GM18867 (cell line): ENCODE data around the gene SP5.
"Not testable (repeated sequence)": the region's sequence is repeated elsewhere in the genome, so short reads cannot be mapped to it uniquely, and the experiment has no call there.

Experiments
- ATAC-seq: cut with Tn5 transposase; IDR thresholded peaks from one replicate; pipeline ENCODE4 v1.9.1; 2021; ENCODE audit warnings: mild to moderate bottlenecking, moderate library complexity; ENCODE audit not compliant: unreplicated experiment

The SP5 gene

DNA sequence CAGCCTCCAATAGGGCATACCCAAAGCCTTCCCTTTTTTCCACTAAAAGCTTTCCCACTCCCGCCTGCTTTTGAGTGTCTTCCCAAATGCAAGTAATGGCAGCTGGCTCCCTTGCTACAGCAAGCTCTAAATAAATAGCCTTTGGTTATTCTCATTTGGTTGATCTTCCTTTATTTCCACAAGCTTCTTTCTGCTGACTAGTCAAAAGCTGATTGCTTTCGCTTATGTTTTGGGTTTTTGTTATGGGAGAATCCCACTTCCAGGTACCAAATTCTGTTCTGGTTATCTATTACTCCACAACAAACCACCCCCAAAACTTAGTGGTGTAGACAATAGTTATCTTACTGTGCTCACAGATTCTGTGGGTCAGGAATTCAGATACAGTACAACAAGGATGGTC is 22.3 kb downstream of the SP5 start:
- ATAC-seq = no peak

DNA sequence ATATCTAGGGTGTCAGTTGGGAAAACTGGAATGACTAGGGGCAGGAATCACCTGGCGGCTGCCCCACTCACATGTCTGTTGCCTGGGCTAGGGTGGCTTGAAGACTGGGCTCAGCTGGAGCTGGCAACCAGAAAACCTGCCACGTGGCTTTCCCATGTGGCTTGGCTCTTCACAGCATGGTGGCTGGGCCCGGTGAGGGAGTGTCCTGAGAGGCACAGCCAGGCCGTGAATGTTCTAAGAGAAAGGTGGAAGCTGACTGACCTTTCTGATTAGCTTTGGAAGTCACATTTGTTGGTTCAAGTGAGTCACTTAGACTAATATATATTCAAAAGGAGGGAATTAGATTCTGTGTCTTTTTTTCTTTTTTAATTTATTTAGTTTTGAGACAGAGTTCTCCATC is 22.7 kb downstream of the SP5 start:
- no peak for ATAC-seq

DNA sequence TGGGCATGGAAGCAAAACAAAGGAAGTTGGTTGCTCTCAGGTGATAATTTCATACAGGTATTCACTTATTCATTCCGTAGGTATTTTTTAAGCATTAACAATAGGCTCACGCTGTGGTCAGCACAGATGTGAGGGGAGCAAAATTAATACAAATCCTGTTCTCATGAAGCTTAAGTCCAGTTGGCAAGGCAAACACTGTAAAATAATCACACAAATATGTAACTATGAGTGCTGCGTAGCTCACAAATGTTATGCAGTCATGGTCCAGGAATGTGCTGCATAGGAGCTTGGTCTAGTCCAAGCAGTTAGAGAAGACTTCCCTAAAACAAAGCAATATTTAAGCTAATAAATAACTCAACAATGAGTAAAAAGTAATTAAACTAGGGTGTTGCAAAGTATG is 23.9 kb downstream of the SP5 start:
- ATAC-seq = no peak

DNA sequence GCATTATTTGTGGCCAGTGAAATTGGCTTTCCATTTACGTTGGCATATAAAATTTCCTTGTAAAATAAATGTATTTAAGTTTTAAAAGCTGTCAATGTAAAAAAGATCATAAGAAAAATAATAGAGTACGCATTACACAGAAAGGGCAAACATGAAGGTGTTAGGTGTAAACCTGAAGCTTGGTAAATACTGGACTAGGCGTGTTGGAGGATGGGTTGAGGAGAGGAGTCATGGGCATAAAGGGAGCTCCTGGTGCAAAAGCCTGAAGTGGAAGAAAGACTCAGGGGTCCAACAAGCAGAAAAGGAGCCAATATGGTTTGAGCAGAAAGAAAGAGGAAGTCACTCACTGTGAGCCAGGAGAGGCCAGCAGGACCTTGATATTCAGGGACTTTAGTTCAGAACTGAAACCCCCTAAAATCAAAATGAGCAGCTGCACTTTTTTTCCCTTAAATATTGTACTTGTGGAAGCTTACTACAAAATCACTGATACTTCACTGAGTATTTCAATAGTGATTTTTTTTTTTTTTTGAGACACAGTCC is 24.4 kb downstream of the SP5 start:
- ATAC-seq = no peak

DNA sequence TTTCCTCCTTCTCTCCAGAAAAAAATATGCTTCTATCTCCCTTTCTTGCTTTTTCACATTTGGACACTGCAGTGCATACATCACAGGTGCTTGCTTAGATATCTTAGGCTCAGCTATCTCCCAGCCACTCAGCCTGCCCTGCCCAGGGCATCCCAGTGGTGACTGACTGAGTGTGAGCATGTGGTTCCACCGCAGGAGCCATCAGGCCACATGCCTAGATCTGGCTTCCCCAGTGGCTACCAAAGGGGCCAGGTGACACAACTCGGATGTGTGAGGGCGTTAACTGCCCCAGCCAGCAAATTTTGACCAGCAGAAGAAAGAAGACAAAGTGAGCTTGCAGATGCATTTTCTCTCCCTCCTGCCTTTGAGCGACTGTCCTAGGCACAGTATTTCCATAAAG is 25.5 kb downstream of the SP5 start:
- no peak for ATAC-seq

DNA sequence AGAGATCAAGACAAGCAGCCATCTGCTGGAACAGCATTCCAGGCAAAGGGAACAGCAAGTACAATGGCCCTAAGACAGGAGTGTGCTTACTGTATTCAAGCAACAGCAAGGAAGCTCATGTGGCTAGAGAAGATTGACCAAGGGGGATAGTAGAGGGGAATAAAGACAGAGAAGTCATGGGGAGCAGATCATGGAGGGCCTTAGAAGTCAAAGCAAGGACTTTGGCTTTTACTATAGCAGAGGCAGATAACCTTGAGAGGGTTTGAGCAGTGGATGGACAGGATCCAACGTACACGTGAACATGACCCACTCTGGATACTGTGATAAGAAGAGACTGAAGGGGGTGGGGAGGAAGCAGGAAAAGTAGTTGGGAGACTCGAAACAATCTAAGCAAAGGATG is 26.9 kb downstream of the SP5 start:
- ATAC-seq = no peak

DNA sequence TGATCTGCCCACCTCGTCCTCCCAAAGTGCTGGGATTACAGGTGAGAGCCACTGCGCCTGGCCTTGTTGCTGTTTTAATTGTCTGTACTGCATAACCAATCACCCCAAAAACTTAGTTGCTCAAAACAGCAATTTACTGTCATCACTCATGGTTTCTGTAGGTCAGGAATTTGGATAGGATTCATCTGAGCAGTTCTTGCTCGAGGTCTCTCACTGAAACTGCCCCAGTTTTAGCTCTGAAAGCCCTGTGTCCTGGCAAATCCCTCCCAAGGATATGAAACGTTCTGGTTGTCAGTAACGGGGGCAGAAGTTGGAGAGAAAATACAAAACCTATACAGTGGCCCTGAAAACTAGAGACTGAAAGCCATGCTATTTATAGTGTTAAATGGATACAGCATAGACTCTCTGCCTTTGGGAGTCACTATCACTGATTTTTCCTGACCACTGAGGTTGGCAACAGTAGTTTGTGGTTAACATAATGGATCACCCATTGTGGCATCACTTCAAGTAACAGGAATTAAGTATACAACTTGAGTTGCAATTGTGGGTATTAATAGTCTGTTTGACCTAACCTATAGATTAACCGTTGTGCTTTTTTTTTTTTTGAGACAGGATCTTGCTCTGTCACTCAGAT is 27.9 kb downstream of the SP5 start:
- no peak for ATAC-seq

DNA sequence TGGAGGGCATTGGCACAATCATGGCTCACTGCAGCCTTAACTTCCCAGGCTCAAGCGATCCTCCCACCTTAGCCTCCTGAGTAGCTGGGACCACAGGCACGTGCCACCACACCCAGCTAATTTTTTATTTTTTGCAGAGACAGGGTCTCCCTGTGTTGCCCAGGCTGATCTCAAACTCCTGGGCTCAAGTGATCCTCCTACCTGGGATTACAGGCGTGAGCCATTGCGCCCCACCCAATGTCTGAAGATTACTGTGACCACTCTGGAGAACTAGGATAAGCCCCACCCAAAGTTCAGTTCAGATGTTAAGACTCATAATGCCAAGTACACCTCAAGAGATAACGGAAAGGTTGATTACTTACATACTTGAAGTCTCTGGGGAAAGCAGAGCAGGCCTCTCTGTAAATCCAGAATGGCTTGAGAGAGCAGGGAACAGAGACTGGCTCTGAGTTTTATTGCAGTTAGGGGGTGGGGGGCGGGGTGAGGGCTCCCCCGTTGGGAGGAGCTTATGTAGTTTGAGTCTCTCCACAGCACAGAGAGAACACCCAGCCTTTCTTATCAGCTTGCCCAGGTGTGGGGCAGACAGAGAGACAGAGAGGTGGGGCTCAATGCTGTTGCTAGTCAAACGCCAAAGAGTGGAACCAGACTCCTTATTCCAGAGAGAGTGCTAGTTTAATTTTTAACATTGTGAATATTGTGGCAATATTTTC is 28.5 kb downstream of the SP5 start:
- ATAC-seq = no peak

DNA sequence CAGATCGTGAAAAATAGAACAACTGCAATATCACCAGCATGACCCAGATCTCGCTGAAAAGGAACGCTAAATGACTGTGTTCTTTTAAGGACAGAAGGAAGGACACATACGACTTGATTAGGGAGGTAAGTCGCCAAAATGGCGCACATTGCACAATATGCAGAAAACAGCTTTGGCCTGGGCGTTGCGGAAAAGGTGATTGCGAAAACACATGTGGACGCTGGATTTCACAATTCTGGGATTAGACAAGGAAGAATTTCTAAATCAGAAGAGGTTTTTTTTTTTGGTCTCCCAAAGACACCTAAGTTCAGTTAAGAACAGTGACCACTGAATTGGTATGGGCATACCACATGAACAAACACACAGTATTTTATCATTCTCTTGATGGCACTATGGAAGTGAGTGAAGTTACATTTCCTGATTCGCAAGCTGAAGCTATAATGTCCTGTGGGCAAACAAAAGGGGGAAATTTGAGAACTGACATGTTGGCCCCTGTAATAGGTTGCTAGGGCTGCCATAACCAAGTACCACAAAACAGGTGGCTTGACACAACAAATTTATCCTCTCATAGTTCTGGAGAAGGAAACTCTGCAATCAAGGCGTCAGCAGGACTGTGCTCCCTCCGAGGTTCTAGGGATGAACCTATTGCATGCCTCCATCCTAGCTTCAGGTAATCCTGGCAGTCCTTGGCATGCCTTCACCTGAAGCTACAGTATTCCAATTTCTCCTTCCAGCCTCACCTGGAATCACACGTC is 29.3 kb downstream of the SP5 start:
- no peak for ATAC-seq

DNA sequence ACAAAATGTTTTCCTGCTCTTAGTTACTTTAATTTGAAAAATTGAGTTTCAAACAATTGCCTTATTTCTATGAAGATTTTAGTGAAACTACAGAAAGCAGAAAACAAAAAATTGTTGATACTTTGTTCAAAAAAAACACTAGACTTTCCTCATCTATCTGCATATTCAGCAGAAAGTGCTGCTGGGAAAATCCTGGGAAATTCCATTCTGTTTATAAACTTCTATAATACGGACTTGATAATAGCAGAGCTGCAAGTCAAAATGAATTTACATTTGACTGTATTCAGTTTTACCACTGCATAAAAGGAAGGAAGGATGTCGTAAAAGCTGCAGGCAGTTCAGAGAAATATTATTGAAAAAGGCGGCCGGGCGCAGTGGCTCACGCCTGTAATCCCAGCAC is 30.2 kb downstream of the SP5 start:
- no peak for ATAC-seq

DNA sequence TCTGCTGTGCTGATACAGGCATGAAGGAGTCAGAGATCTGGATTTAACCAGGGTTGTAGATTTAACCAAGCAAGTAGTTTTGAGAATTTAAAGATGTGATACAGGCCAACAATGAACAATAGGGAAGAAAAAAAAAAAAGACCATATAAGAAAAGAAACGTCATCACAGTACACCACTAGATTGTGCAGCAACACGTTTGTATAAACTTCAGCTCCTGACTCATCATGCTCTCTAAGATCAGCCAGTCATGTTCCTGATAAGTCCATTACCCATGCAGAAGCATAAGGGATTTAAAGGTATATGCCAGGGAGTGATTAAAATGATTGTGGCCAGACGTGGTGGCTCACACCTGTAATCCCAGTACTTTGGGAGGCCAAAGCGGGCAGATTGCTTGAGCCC is 32.8 kb downstream of the SP5 start:
- ATAC-seq = no peak

DNA sequence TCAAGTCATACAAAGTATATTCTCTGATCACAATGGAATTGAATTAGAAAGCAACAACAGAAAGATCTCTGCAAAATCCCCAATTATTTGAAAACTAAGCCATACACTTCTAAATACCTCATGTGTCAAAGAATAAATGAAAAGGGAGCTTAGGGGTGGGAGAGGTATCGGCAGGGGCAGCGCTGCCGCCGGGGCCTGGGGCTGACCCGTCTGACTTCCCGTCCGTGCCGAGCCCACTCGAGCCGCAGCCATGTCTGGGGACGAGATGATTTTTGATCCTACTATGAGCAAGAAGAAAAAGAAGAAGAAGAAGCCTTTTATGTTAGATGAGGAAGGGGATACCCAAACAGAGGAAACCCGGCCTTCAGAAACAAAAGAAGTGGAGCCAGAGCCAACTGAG is 36.4 kb downstream of the SP5 start:
- not testable (repeated sequence) for ATAC-seq

DNA sequence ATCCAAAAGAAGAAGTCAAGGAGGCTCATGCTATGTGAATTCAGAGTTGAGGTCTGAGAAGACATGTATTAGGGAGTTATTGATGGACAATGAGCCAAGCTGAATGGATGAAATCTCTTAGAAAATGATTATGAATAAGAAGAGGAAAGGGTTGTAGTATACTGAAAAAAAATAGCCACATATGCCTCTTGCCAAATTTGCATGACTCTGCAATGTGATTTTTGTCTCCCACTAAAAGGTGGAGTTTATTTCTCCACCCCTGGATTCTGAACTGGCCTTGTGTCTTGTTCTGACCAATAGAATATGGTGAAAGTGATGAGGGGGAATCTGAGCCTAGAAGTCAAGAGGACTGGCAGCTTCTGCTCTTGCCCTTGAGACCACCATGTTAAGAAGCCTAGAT is 46.4 kb downstream of the SP5 start:
- no peak for ATAC-seq

DNA sequence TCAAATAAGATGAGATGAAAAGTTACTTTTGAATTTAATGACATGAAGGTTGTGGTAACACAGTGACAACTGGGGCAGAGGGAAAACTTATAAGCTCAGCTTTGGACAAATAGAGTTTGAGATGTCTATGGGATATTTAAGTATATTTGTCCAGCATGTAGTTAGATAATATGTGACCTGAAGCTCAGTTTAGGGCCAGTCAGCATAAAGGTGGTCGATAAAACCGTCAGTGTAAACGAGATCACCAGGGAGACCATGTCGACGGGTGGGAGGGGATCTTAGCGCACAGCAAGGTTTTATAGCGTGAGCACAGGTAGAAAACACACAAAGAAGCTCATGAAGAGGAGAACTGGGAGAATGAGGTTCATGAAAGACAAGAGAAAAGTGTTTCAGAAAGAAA is 47.6 kb downstream of the SP5 start:
- no peak for ATAC-seq

DNA sequence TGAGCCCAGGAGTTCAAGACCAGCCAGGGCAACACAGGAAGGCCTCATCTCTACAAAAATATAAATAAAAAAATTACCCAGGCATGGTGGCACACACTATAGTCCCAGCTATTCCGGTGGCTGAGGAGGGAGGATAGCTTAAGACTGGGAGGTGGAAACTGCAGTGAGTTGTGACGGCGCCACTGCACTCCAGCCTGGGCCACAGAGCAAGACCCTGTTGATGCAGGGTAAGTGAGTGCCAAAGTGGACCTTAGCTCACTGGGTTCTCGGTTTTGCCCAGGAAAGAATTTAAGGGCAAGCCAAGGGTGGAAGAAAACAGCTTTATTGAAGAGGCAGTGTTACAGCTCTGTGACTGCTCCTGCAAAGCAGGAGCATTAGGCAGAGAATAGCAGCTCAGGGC is 48.1 kb downstream of the SP5 start:
- no peak for ATAC-seq

DNA sequence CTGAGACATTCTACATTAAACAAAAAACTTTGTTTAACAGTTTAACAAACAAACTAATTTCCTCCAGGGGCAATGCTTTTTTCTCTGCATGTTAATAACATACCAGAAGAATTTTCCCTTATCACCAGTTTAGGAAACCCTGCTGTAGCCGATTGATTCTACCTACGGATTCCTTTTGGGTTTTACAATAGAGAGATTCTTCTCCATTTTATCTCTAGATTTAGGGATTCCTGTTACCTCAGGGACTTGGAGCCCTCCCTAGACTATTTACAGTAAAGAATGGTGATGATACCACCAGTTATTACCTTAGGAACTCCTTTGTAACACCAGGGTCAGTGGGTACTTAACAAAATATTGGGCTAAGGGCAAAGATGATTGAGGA is 49.7 kb downstream of the SP5 start:
- ATAC-seq = no peak

DNA sequence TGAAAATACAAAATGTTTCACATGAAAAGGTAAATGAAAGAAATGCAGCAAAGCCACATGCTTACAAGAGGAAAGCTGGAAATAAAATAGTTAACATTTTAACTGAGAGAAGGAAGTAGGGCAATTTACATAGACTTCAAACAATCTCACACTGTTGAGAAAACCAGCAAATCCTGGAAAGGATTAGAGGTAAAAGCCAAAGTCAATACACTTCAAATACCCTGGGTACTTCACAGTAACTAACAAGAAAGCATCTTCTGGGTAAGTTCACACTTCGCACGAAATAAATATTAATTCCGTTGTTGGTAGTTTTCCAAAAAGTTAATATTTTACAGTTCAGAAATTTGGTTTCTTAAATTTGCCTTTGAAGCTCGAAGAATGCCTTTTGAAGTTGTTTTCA is 51.6 kb downstream of the SP5 start:
- no peak for ATAC-seq
